ENCODE measurements around the gene ALDOB.

DNA sequence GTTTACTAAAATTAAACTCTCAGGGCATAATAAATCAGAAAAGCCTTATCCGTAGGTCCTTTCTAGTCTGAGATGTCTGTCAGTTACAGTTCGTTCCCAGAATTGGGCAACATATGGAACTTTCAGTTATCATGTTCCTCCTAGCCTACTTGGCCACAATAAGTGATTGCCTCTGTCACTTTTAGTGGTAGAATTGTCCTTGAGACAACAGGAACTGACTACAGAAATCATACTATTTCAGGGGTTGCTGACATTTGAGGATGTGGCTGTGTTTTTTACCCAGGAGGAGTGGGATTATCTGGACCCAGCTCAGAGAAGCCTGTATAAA is 36.0 kb downstream of the ALDOB start:
- TF ChIP-seq, protein P1, sequence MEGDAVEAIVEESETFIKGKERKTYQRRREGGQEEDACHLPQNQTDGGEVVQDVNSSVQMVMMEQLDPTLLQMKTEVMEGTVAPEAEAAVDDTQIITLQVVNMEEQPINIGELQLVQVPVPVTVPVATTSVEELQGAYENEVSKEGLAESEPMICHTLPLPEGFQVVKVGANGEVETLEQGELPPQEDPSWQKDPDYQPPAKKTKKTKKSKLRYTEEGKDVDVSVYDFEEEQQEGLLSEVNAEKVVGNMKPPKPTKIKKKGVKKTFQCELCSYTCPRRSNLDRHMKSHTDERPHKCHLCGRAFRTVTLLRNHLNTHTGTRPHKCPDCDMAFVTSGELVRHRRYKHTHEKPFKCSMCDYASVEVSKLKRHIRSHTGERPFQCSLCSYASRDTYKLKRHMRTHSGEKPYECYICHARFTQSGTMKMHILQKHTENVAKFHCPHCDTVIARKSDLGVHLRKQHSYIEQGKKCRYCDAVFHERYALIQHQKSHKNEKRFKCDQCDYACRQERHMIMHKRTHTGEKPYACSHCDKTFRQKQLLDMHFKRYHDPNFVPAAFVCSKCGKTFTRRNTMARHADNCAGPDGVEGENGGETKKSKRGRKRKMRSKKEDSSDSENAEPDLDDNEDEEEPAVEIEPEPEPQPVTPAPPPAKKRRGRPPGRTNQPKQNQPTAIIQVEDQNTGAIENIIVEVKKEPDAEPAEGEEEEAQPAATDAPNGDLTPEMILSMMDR (IDR thresholded peaks at IDR 0.05) = no peak
- TF ChIP-seq POLR2AphosphoS5 (IDR thresholded peaks at IDR 0.05; ENCODE audit: low read depth, low read length) (no peak), SIN3A (IDR thresholded peaks at IDR 0.05; ENCODE audit: borderline replicate concordance, insufficient read depth, low read depth, low read length) (no peak)

All from Panc1 (cell line).